Glomerular visceral epithelial cell (primary cell): ENCODE measurements around the gene PFN1.
"Not testable (repeated sequence)": the region's sequence is repeated elsewhere in the genome, so short reads cannot be mapped to it uniquely, and the experiment has no call there.

Experiments used
- DNase-seq: peaks from one replicate; pipeline ENCODE4 v3.0.0-alpha.2; 2016; ENCODE audit errors: extremely low spot score

The PFN1 gene

DNA sequence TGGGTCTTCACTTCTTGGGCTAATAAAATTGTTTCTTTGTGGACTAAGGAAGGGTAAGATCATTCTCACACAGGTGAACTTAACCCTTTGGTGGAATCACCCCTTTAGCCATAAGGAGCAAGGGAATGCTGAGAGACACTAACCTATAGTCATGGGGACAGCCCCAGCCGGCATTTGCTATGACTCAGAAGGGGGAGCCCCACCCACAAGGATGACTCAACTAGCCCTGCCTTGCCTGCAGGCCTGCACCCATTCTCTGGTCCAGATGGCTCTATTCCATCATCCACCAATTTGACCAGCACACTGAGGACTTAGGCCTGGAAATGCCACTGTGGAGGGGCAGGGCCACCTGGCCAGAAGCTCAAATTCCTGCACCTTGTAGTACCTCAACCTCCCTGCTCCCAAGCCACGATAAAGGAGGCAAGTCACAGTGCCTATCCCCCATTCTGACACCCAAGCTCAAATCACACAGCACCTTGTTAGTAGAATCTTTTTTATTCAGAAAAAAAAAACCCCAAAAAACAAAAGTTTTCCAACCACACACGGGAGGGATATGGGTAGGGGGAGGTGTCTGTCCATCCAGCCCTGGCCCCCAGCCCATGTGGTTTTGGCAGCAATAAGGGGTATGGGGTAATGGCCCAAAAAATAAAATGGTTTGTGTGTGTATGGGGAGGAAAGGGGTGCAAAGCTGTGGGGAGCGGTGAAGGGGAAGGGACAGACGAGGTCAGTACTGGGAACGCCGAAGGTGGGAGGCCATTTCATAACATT lies 3.0 kb downstream of the PFN1 start:
- DNase-seq: peak; percentile 93

DNA sequence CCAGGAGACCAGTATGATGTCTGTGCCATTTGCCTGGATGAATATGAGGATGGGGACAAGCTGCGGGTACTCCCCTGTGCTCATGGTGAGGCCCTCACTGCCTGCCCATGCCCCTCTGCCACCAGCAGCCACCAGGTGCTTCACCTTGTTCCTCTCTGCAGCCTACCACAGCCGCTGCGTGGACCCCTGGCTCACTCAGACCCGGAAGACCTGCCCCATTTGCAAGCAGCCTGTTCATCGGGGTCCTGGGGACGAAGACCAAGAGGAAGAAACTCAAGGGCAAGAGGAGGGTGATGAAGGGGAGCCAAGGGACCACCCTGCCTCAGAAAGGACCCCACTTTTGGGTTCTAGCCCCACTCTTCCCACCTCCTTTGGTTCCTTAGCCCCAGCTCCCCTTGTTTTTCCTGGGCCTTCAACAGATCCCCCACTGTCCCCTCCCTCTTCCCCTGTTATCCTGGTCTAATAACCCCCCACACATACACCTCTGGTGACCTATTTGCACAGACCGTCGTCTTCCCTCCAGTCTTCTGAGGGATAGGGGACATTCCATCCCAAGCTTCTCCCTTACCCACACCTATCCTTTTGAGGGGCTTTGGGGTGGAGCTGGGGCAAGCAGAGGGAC lies 3.7 kb downstream of the PFN1 start:
- DNase-seq: no peak

DNA sequence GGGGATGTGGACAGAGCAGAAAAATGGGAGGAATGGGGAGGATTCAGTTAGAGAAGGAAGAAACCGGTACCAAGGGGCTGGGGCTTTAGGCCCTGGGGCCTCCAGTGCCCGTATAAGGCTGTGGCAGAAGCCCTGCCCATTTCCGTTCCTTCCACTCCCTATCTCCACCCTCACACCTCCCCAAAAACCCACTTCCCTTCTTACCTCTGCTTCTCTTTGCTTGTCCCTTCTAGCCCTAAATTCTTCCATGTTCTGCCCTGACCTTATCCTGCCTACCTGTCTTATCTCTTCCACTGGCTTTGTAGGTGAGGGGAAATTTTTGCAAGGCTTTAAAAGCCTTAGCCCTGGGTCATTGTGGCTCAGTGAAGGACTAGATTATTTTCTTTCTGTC lies 4.2 kb downstream of the PFN1 start:
- no peak for DNase-seq

DNA sequence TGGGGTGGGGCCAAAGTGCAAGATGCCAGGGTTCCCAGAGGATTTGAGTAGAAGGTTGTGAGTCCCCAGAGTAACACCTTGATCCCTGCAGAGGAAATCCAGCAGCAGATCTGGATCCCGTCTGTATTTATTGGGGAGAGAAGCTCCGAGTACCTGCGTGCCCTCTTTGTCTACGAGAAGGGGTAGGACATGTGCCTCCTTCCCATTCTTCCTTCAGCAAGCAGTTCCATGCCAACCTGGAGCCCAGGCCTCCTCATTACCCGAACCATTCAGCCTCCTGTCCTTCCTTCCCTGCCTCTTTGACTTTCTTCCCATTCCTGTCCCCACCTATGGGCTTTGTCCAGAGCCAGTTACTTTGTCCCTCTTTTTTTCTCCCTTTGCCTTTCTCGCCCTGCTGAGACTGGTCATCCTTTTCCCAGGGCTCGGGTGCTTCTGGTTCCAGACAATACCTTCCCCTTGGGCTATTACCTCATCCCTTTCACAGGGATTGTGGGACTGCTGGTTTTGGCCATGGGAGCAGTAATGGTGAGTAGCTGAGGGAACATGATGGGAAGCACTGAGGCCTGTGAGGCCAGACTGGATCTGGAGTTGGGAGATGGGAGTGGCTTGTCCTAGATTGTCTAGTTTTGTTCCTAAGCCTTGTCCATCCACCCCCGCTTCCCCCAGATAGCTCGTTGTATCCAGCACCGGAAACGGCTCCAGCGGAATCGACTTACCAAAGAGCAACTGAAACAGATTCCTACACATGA lies 5.4 kb downstream of the PFN1 start:
- no peak for DNase-seq

DNA sequence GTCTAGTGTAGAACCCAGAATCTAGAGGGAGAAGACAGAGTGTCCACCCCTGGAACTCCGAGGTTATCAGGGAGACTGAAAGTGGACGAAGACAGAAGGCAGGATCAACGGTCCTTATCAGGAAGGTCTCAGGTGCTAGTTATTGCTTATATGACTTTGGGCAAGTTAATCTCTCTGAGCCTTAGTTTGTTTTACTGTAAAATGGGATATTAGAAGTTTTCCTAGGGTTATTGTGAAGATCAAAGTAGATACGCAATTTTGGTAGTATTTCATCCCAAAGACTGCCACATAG lies 7.1 kb downstream of the PFN1 start:
- DNase-seq: no peak

DNA sequence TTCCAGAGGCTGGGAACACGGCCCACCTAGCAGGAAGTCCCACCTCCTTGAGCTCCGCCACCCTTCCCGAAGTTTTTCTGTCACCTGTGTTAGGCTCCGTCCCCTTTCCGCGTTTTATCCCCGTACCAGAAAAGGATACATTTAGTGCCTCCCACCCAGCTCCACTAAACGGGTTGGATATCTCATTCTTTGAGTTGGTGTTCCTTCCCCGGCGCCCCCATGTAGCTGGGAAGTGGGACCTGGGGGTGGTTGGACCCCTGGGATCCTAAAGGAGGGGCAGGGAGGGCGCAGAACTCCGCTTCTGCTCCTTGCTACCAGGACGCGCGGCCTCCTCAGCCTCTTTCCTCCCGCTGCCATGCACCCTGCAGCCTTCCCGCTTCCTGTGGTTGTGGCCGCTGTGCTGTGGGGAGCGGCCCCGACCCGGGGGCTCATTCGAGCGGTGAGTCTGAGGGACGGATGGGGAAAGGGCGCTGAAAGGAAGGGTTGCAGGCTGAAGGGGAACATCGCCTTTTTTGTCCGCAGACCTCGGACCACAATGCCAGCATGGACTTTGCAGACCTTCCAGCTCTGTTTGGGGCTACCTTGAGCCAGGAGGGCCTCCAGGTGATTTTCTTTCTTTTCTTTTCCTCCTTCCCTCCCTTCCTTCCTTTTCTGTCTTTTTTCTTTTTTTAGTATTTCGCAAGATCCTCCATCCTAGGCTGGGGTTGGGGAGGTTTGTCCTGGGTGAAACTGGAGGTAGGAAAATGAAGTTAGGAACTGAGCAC lies 7.6 kb downstream of the PFN1 start:
- no peak for DNase-seq

DNA sequence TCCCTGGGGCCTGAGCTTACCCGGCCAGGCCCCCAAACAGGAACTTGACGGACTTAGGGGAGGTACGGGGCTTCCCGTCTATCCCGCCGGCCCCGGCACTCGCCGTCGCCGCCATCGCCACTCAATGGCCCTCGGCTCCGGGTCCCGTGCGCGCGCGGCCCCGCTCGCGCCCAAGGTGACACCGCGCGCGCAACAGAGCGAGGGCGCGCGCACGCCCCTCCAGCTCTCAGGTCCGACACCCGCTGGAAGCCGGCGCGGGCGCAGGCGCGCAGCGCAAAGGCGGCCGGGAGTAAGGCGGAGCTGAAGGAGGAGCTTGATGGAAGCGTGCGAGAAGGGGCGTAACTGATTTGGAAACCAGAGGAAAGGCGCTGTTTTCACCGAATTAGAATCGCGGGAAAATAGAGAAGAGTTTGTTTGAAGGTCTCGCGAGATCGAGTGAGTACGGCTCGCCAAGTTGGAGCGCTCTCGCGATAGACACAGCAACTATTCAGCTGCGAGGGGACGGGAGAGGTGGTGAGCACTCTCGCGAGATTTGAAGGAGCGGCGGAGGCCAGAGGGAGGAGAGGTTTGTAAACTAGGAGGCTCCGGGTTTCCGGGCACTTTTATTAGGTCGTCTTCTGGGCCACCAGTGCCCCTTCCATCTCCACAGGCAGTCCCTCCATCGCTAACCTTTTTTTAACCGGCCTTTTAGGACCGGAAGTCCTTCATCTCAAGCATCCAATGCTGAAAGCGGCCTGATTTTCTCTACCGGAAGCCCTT lies 8.4 kb downstream of the PFN1 start, which contains the start of the genes RNF167 and SLC25A11:
Gene RNF167, plus strand, starts transcription at position 473 of the 759 bp plus-strand sequence. CDS start 642 bp downstream, outside the sequence.
Gene SLC25A11, minus strand, starts transcription at position 251 of the 759 bp plus-strand sequence. Its CDS starts 136 bp downstream, at position 115.
- peak; percentile 99 for DNase-seq

DNA sequence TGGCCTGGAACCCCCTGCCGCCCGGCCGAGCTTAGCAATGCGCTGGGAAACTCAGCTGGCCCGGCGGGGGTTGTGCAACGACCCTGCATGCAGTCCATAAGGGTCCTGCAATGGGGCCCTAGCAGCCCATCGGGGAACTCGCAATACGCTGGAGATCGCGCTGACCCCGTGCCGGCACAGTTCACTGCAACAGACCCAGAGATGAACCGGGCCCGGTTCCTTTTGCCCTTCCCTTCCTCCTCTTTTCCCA lies 8.9 kb downstream of the PFN1 start:
- no peak for DNase-seq

DNA sequence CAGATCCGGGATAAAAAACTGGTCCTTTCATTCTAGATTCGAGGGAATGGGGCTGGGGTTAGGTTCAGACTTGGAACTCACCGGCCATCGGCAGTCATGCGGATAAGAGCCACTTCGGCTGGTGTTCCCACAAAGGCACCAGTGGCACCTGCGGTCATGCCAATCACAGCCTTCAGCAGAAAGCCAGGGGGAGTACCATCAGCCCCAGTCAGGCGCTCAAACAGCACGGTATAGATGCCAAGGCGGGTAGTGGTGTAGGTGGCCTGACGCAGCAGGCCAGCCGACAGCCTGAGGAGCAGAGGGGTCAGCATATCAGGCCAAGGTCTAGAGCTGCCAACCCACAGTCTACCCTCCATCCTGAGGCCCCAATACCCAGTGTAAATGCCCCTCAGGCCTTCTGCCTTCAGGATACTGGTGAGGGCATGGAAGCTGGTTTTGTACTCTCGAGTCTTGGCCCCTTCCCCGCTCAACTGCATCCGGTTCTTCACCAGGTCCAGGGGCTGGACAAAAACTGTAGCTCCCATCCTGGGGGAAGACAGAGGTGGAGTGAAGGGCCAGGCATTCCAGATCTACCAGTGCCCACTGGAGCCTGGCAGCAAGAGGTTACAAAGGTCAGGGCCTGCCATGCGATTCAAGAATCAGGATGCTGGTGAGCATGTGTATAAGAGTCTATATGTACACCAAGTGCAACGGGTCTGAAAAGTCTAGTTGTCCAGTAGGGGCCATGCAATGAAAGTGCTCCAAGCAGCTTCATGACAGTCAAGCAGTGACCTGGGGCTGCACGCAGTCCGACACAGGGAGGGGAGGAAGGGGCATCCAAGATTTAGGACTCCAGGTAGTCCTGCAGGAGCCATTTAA lies 9.4 kb downstream of the PFN1 start:
- no peak for DNase-seq

DNA sequence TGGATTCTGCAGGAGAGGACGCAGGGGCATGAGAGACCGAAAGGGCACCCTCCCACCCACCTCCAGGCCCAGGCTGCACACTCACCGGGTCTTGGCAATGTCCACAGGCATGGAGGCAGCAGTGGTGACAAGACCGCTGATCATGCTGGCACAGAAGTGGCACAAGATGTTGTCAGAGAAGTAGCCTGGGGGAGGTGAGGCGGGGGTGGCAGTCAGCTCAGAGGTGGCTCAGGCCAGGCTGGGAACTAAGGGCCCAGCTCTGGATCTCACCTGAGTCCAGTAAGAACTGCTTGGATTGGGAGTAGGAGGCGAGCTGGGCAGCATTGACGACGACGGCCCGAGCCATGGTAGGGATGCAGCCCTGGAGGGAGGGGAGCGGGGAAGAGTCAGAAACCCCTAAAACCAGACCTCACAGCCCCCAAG lies 10.2 kb downstream of the PFN1 start:
- DNase-seq: no peak

DNA sequence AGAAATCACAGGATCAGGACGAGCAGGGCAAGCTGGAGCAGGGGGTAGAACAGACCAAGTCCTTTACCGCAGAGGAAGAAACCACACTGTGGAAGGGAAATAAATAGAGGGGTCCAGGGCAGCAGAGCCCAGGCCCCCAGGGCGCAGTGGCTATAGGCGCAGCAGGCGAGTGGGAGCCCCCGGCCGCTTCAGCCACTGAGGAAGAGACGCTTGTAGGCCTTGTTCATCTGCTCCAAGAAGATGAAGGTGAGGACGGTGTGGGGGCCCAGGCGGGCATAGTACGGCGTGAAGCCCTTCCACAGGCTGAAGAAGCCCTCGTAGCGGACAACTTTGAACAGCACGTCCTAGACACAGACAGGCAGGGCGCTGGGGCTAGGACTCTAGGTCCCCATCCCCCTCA lies 10.8 kb downstream of the PFN1 start:
- no peak for DNase-seq

DNA sequence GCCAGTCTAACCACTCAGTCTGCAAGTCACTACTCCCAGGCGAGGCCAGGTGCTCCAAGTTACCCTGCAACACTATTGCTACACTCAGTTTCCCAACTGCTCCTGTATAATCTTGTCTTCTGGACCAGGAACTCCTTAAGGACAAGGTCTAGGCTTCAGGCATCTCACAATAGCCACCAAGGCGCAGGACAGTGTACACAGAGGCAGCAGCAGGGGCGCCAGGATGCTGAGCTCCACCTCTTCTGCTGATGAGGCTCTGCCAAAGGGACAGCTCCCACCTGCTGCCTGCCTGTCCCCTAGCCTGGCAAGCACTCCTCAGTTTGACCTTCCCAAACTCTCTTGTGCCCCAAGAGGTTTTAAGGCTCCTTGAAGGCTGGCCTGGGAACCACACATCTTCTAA lies 11.9 kb downstream of the PFN1 start:
- no peak for DNase-seq

DNA sequence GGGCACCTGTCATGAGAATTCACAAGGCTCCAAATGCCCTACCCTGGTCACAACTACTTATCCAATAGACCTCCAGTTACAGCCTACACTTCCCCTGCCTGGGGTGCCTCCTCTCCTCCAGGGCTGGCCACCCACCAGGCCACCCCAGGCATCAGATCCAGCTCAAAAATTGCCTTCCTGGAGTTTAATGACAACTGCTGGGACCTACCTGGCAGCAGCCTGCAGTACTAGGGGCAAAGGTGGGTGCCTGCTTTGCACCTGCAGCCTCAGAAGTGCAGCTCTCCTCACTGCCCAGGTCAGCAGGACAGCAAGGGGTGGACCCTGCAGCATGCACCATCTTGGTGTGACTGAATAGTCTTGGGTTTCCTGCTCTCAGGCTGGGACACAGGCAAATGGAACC lies 12.7 kb downstream of the PFN1 start:
- no peak for DNase-seq

DNA sequence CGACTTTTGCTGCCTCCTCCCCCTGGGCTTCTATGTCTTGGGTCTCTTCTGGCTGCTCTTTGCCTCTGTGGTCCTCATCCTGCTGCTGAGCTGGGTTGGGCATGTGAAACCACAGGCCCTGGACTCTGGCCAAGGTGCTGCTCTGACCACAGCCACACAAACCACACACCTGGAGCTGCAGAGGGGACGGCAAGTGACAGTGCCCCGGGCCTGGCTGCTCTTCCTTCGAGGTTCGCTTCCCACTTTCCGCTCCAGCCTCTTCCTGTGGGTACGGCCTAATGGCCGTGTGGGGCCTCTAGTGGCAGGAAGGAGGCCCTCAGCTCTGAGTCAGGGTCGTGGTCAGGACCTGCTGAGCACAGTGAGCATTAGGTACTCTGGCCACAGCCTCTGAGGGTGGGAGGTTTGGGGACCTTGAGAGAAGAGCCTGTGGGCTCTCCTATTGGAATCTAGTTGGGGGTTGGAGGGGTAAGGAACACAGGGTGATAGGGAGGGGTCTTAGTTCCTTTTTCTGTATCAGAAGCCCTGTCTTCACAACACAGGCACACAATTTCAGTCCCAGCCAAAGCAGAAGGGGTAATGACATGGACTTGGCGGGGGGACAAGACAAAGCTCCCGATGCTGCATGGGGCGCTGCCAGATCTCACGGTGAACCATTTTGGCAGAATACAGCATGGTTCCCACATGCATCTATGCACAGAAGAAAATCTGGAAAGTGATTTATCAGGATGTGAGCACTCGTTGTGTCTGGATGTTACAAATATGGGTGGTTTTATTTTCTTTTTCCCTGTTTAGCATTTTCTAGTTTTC lies 14.0 kb downstream of the PFN1 start:
- peak; percentile 88 for DNase-seq

DNA sequence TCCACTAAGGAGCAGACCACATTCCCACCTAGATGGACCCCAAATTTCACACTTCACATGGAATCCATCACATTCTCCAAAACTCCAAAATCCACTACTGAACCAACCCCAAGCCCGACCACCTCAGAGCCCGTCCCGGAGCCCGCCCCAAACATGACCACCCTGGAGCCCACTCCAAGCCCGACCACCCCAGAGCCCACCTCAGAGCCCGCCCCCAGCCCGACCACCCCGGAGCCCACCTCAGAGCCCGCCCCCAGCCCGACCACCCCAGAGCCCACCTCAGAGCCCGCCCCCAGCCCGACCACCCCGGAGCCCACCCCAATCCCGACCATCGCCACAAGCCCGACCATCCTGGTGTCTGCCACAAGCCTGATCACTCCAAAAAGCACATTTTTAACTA lies 14.7 kb downstream of the PFN1 start:
- no peak for DNase-seq

DNA sequence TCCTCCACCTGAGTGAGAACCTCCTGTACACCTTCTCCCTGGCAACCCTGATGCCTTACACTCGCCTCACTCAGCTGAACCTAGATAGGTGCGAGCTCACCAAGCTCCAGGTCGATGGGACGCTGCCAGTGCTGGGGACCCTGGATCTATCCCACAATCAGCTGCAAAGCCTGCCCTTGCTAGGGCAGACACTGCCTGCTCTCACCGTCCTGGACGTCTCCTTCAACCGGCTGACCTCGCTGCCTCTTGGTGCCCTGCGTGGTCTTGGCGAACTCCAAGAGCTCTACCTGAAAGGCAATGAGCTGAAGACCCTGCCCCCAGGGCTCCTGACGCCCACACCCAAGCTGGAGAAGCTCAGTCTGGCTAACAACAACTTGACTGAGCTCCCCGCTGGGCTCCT lies 15.6 kb downstream of the PFN1 start:
- no peak for DNase-seq

DNA sequence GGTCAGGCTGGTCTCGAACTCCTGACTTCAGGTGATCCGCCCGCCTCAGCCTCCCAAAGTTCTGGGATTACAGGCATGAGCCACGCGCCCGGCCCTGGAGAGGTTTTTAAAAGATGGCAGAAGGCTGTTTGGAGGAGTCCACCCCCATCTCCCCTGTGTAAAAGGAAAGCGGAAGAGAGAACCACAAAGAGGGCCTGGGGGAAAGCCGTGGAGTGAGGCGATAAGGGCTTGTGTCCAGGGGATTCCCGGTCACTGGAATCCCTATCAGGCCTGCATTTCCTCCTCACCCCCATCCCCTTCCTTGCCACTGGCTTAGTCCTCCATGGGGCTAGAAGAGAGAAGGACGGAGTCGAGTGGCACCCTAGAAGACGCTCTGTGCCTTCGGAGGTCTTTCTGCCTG lies 16.4 kb downstream of the PFN1 start, which contains the start of gene GP1BA:
Gene GP1BA, plus strand, starts transcription at position 315 of the 400 bp plus-strand sequence. CDS start 328 bp downstream, outside the sequence.
- DNase-seq: no peak

DNA sequence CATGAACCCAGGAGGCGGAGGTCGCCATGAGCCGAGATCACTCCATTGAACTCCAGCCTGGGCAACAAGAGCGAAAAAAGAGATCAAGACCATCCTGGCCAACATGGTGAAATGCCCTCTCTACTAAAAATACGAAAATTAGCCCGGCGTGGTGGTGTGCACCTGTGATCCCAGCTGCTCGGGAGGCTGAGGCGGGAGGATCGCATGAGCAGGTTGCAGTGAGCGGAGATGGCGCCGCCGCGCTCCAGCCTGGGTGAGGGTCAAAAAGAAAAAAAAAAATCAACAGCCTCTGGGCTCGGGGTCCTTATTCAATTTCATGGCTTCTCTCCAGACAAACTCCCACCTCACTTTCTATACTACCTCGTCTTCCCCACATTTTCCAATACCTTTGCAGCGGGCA lies 19.4 kb downstream of the PFN1 start:
- DNase-seq: no peak

DNA sequence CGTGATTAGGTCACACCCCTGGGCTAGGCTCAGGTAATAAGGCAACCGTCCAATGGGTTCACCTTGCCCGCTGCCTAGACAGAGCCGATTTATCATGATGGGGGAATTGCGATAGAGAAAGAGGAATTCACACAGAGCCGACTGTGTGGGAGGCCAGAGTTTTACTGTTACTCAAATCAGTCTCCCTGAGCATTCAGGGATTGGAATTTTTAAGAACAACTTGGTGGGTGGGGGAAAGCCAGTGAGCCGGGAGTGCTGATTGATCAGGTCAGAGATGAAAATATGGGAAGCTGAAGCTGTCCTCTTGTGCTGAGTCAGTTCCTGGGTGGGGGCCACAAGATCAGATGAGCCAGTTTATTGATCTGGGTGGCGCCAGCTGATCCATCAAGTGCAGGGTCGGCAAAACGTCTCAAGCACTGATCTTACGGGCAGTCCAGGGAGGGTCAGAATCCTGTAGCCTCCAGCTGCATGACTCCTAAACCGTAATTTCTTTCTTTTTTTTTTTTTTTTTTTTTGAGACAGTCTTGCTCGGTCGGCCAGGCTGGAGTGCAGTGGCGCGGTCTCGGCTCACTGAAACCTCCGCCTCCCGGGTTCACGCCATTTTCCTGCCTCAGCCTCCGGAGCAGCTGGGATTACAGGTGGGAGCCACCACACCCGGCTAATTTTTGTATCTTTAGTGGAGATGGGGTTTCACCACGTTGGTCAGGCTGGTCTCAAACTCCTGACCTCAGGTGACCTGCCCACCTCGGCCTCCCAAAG lies 21.6 kb downstream of the PFN1 start:
- DNase-seq: not testable (repeated sequence)
